Measurements from ENCODE around the gene ZWILCH. TPM values are rescaled to one million over a fixed set of nuclear protein-coding genes. Genes with fewer than 3 reads are reported as not detected.

Gene ZWILCH
- total and polyA plus RNA-seq, 2 donors (not counting 3 experiments of a cell fraction or from before 2014, with no cell fraction given): 9.3 to 28.8 TPM

- dilution Hi-C loops (cut with MboI; ENCODE audit: extremely low pct_ligation_motif_present, low sequenced_read_pairs): no loop called here
- Histone ChIP-seq H3K27me3 (ENCODE audit: control insufficient read depth in 2 of 2, insufficient read depth in 2 of 2, low read length in 2 of 2) (no peaks in the 10 kb centered on the region), H3K4me3 (replicated peaks in 1 of 3; ENCODE audit: insufficient read depth in 1 of 3, low read depth in 1 of 3, low read length in 3 of 3) (no peak overlapping the region), H3K79me2 (ENCODE audit: control insufficient read depth, insufficient read depth, low read length) (peaks cover 3% of the 10 kb centered on the region), H3K36me3 (ENCODE audit: control insufficient read depth in 2 of 2, extremely low read depth in 1 of 2, insufficient read depth in 2 of 2, low read length in 2 of 2) (peaks cover 0 to 7% of the 10 kb centered on the region in 2 experiments), H3K4me1 (ENCODE audit: control insufficient read depth, extremely low read depth, insufficient read depth, low read length) (peaks cover 23% of the 10 kb centered on the region), H3K27ac (ENCODE audit: insufficient read depth, low read depth, low read length) (peak overlapping the region; percentile 9), H3K9me3 (replicated peaks; ENCODE audit: control insufficient read depth, insufficient read depth, low read length) (no peaks in the 10 kb centered on the region), H3K4me2 (ENCODE audit: insufficient read depth, low read length) (no peak overlapping the region), H4K20me1 (replicated peaks; ENCODE audit: control insufficient read depth, extremely low read depth, insufficient read depth, low read length) (no peaks in the 10 kb centered on the region), H3K9ac (replicated peaks; ENCODE audit: extremely low read depth, insufficient read depth, low read length) (no peak overlapping the region), H2AFZ (ENCODE audit: low read depth, low read length) (no peak overlapping the region), H3K9me1 (replicated peaks; ENCODE audit: control insufficient read depth, extremely low read depth, insufficient read depth, low read length) (no peaks in the 10 kb centered on the region)
- TF ChIP-seq MYC (IDR thresholded peaks at IDR 0.05; ENCODE audit: low read depth, low read length): no peak
- TF ChIP-seq GATA2 (IDR thresholded peaks at IDR 0.05; ENCODE audit: insufficient read depth, insufficient read length, low read depth, low read length): no peak
- TF ChIP-seq POLR2A (IDR thresholded peaks at IDR 0.05; ENCODE audit: low read depth, low read length): no peak
- no peak for TF ChIP-seq MAX (IDR thresholded peaks at IDR 0.05; ENCODE audit: insufficient read depth, insufficient read length)
- TF ChIP-seq CTCF (IDR thresholded peaks at IDR 0.05; ENCODE audit: extremely low read depth in 1 of 2, insufficient read depth in 1 of 2, low read depth in 1 of 2, low read length in 2 of 2): no peak
- TF ChIP-seq FOS (IDR thresholded peaks at IDR 0.05; ENCODE audit: borderline replicate concordance, insufficient read depth, low read length): no peak
- TF ChIP-seq POLR2AphosphoS5 (IDR thresholded peaks at IDR 0.05; ENCODE audit: insufficient read depth, low read depth, low read length): no peak
- no peak for TF ChIP-seq JUN (IDR thresholded peaks at IDR 0.05; ENCODE audit: borderline replicate concordance, insufficient read depth, insufficient read length, low read depth)
- no peak for TF ChIP-seq EZH2 (IDR thresholded peaks at IDR 0.05; ENCODE audit: borderline replicate concordance, low read depth, low read length, severe bottlenecking)
- POLR2A ChIA-PET: no interaction called here
- CTCF ChIA-PET: no interaction called here
- BruUV-seq (replicated peaks): no TSS peak
- peak; percentile 59 for DNase-seq (ENCODE audit: low read depth, low spot score)
- FAIRE-seq: no peak
- intact Hi-C loops (cut with micrococcal nuclease): no loop called here
These were observed 9.5 kb downstream of the ZWILCH start for GRCh38 chr15:66514586-66514985.

Measured in endothelial cell of umbilical vein (primary cell).